Progenitor cell of endocrine pancreas (in vitro differentiated cells): ENCODE measurements around the gene KLHDC9. TPM values are rescaled to one million over a fixed set of nuclear protein-coding genes. Genes with fewer than 3 reads are reported as not detected.

ENCODE experiments used
- DNase-seq: peaks from one replicate; pipeline ENCODE4 v3.0.0; 2021; ENCODE audit warnings: low spot score; ENCODE audit not compliant: unreplicated experiment
- H3K27ac Mint-ChIP-seq: 2 replicates; pipeline ENCODE4 v1.8.0; 2021; ENCODE audit warnings: mild to moderate bottlenecking, moderate library complexity, mixed read lengths
- H3K27me3 Mint-ChIP-seq: 2 replicates; pipeline ENCODE4 v1.8.0; 2021; ENCODE audit warnings: mixed read lengths
- H3K36me3 Mint-ChIP-seq: 2 replicates; pipeline ENCODE4 v1.8.0; 2022; ENCODE audit warnings: mixed read lengths; ENCODE audit not compliant: insufficient read depth
- H3K4me1 Mint-ChIP-seq: 2 replicates; pipeline ENCODE4 v1.8.0; 2021; ENCODE audit warnings: low read depth, mixed read lengths
- H3K4me3 Mint-ChIP-seq: 2 replicates; pipeline ENCODE4 v1.8.0; 2021; ENCODE audit warnings: low read depth, mild to moderate bottlenecking, moderate library complexity, mixed read lengths
- H3K9me3 Mint-ChIP-seq: 2 replicates; pipeline ENCODE4 v1.8.0; 2021; ENCODE audit warnings: low read depth, mixed read lengths
- CTCF ChIP-seq: fragments of 200-600 bp; sonication (generic); IDR thresholded peaks from one replicate; pipeline ENCODE4 v1.5.0; 2021; ENCODE audit warnings: antibody characterized with exemption, mild to moderate bottlenecking; ENCODE audit not compliant: unreplicated experiment
- total RNA-seq: library from RNA; stranded (reverse); gene quantifications from 2 replicates; pipeline ENCODE4 v1.2.1, GENCODE V29; 2021

KLHDC9 gene
- total RNA-seq, 1 donor from 2014 or later = 14.7 TPM

- Mint-ChIP-seq H3K27me3 (no peaks in the 10 kb centered on the region), H3K27ac (no peak overlapping the region), H3K4me3 (no peak overlapping the region), H3K9me3 (no peaks in the 10 kb centered on the region), H3K4me1 (peaks cover 24% of the 10 kb centered on the region), H3K36me3 (peaks cover 6% of the 10 kb centered on the region)
- no peak for DNase-seq
- TF ChIP-seq CTCF = no peak
Observed at GRCh38 chr1:161133220-161133740, 35.1 kb downstream of the KLHDC9 start.

- Mint-ChIP-seq H3K4me1 (peaks cover 3% of the 10 kb centered on the region), H3K27ac (no peak overlapping the region), H3K27me3 (no peaks in the 10 kb centered on the region), H3K9me3 (no peaks in the 10 kb centered on the region), H3K4me3 (no peak overlapping the region), H3K36me3 (no peaks in the 10 kb centered on the region)
- DNase-seq = no peak
- no peak for TF ChIP-seq CTCF
Observed at GRCh38 chr1:161137881-161138280, 39.7 kb downstream of the KLHDC9 start.

- Mint-ChIP-seq H3K4me1 (peaks cover 3% of the 10 kb centered on the region), H3K36me3 (no peaks in the 10 kb centered on the region), H3K27me3 (no peaks in the 10 kb centered on the region), H3K4me3 (no peak overlapping the region), H3K9me3 (no peaks in the 10 kb centered on the region), H3K27ac (peak overlapping the region; percentile 43)
- TF ChIP-seq CTCF = no peak
- DNase-seq = no peak
Observed at GRCh38 chr1:161138431-161138830, 40.3 kb downstream of the KLHDC9 start.

GRCh38 chr1:161139766-161140165 lies 41.6 kb downstream of the KLHDC9 start:
- Mint-ChIP-seq H3K27ac (no peak overlapping the region), H3K27me3 (no peaks in the 10 kb centered on the region), H3K9me3 (no peaks in the 10 kb centered on the region), H3K36me3 (no peaks in the 10 kb centered on the region), H3K4me1 (peaks cover 3% of the 10 kb centered on the region), H3K4me3 (no peak overlapping the region)
- no peak for DNase-seq
- TF ChIP-seq CTCF = peak; percentile 65

- no peaks in the 10 kb centered on the region for H3K36me3 Mint-ChIP-seq
- no peak overlapping the region for H3K4me3 Mint-ChIP-seq
- H3K27me3 Mint-ChIP-seq = no peaks in the 10 kb centered on the region
- TF ChIP-seq CTCF = no peak
- H3K4me1 Mint-ChIP-seq = peaks cover 3% of the 10 kb centered on the region
- no peak for DNase-seq
- no peaks in the 10 kb centered on the region for H3K9me3 Mint-ChIP-seq
- no peak overlapping the region for H3K27ac Mint-ChIP-seq
Observed at GRCh38 chr1:161140755-161141400, 42.7 kb downstream of the KLHDC9 start.
